HG03175 (cell line): ENCODE measurements around the gene CELF4.

Source experiments
- ATAC-seq: cut with Tn5 transposase; IDR thresholded peaks from one replicate; pipeline ENCODE4 v1.9.1; 2021; ENCODE audit warnings: mild to moderate bottlenecking, moderate library complexity; ENCODE audit not compliant: unreplicated experiment

CELF4 gene

GRCh38 chr18:37574113-37574512 lies 8.5 kb upstream of the CELF4 start:
- ATAC-seq: no peak

- no peak for ATAC-seq
These were observed 7.1 kb upstream of the CELF4 start for GRCh38 chr18:37572736-37573135.

- ATAC-seq: no peak
These were observed 5.7 kb upstream of the CELF4 start for GRCh38 chr18:37571266-37571665.

GRCh38 chr18:37570336-37570930 lies 4.8 kb upstream of the CELF4 start:
- no peak for ATAC-seq

- ATAC-seq: no peak
These were observed 3.1 kb upstream of the CELF4 start for GRCh38 chr18:37568671-37569070.

GRCh38 chr18:37567994-37568359 lies 2.4 kb upstream of the CELF4 start:
- ATAC-seq: no peak

- ATAC-seq: no peak
These were observed 1.7 kb upstream of the CELF4 start for GRCh38 chr18:37567061-37567993.

- ATAC-seq: no peak
These were observed 972 bp upstream of the CELF4 start for GRCh38 chr18:37566479-37567060.

GRCh38 chr18:37565977-37566478 lies 430 bp upstream of the CELF4 start:
- no peak for ATAC-seq

- ATAC-seq: no peak
These were observed 892 bp downstream of the CELF4 start for GRCh38 chr18:37564711-37565100.

GRCh38 chr18:37563931-37564392 lies 1.6 kb downstream of the CELF4 start:
- no peak for ATAC-seq

- no peak for ATAC-seq
These were observed 3.6 kb downstream of the CELF4 start for GRCh38 chr18:37561986-37562385.

GRCh38 chr18:37560003-37560402 lies 5.6 kb downstream of the CELF4 start:
- no peak for ATAC-seq

- ATAC-seq: no peak
These were observed 6.4 kb downstream of the CELF4 start for GRCh38 chr18:37559194-37559593.

- ATAC-seq: no peak
These were observed 11.2 kb downstream of the CELF4 start for GRCh38 chr18:37554399-37554787.

GRCh38 chr18:37553633-37554398 lies 11.8 kb downstream of the CELF4 start:
- no peak for ATAC-seq

- no peak for ATAC-seq
These were observed 13.3 kb downstream of the CELF4 start for GRCh38 chr18:37552286-37552685.

GRCh38 chr18:37551846-37552245 lies 13.8 kb downstream of the CELF4 start:
- ATAC-seq: no peak

GRCh38 chr18:37551249-37551648 lies 14.3 kb downstream of the CELF4 start:
- ATAC-seq: no peak

GRCh38 chr18:37550118-37550875 lies 15.3 kb downstream of the CELF4 start:
- ATAC-seq: no peak
